Gastroesophageal sphincter (tissue), 4 donors: ENCODE data around the gene RNF126. TPM values are rescaled to one million over a fixed set of nuclear protein-coding genes. Genes with fewer than 3 reads are reported as not detected.
A peak's percentile ranks its signal among the peaks of the same experiment; 100 is the strongest.
"Not testable (repeated sequence)": the region's sequence is repeated elsewhere in the genome, so short reads cannot be mapped to it uniquely, and the experiment has no call there.

Source experiments
- ATAC-seq: fragments of 150-250 bp; one replicate; pipeline ENCODE4 v1.9.1; 2016; ENCODE audit warnings: mild to moderate bottlenecking, moderate library complexity
- H3K27ac ChIP-seq, 4 donors: fragments of 200-600 bp; sonication (generic) in 3 of 4; 1 replicate in 3 of 4; 2 replicates in 1 of 4; pipeline ENCODE4 v1.5.1; 2016 to 2019
- H3K27me3 ChIP-seq: fragments of 200-600 bp; sonication (generic); one replicate; pipeline ENCODE4 v1.5.1; 2019
- H3K36me3 ChIP-seq, 2 donors: fragments of 200-600 bp; sonication (generic); one replicate each; pipeline ENCODE4 v1.5.1; 2019; ENCODE audit warnings: control low read depth in 1 of 2
- H3K4me1 ChIP-seq, 3 donors: fragments of 200-600 bp; sonication (generic); 1 replicate in 2 of 3; 2 replicates in 1 of 3; pipeline ENCODE4 v1.5.1; 2016 to 2019; ENCODE audit warnings: control low read depth in 2 of 3
- H3K4me3 ChIP-seq, 2 donors: fragments of 200-600 bp; sonication (generic); one replicate each; pipeline ENCODE4 v1.5.1; 2019; ENCODE audit warnings: mild to moderate bottlenecking in 1 of 2, moderate library complexity in 1 of 2
- H3K9me3 ChIP-seq, 3 donors: fragments of 200-600 bp; sonication (generic); one replicate each; pipeline ENCODE4 v1.5.1; 2017 to 2019; ENCODE audit warnings: control low read depth in 2 of 3
- CTCF ChIP-seq, 4 experiments: fragments of 200-600 bp in 2 of 4; fragments of 450-650 bp in 2 of 4; sonication (generic) in 1 of 4; IDR thresholded peaks; one replicate each; pipeline ENCODE4 v1.5.1; 2017 to 2019; ENCODE audit warnings: antibody characterized with exemption in 4 of 4, mild to moderate bottlenecking in 2 of 4, moderate library complexity in 2 of 4
- EP300 ChIP-seq: sonication (generic); formaldehyde crosslinking; IDR thresholded peaks from one replicate; pipeline ENCODE4 v1.6.1; 2017; ENCODE audit warnings: antibody characterized with exemption, mild to moderate bottlenecking
- POLR2A ChIP-seq, 2 donors: fragments of 450-650 bp; IDR thresholded peaks; one replicate each; pipeline ENCODE4 v1.6.1; 2017; ENCODE audit warnings: antibody characterized with exemption in 2 of 2, mild to moderate bottlenecking in 2 of 2, moderate library complexity in 1 of 2
- POLR2AphosphoS5 ChIP-seq: sonication (generic); formaldehyde crosslinking; IDR thresholded peaks from one replicate; pipeline ENCODE4 v1.6.1; 2017; ENCODE audit warnings: antibody characterized with exemption
- WGBS, 2 donors: methylation state at CpG; one replicate each; pipeline ENCODE4 v1.1.5; 2018; ENCODE audit warnings: low coverage in 1 of 2; 5-methylcytosine and 5-hydroxymethylcytosine counted together
- total RNA-seq, 4 donors: library from RNA; depleted of rRNA; stranded (reverse); fragments of >200 nt; gene quantifications; one replicate each; pipeline ENCODE4 v1.1.0, GENCODE V29; 2016

The RNF126 gene
- total RNA-seq, 4 donors from 2014 or later, result 47.7 to 57.9 (median 52.0) TPM

GRCh38 chr19:608155-609003, 54.6 kb downstream of the RNF126 start:
- peak; percentile 18 for ATAC-seq
- WGBS, 2 donors, result 50 to 60% methylated on average over 1 to 7 of the region's 30 CpGs
- TF ChIP-seq POLR2AphosphoS5 (no peak), POLR2A (IDR thresholded peaks at IDR 0.05) (no peak), CTCF (IDR thresholded peaks at IDR 0.05) (no peak), EP300 (no peak)
- H3K36me3 ChIP-seq, result no peaks in the 10 kb centered on the region
- H3K4me1 ChIP-seq, result peaks cover 0 to 19% (median 4%) of the 10 kb centered on the region in 3 donors
- H3K9me3 ChIP-seq, result no peaks in the 10 kb centered on the region
- H3K27ac ChIP-seq, result no peak overlapping the region
- peaks cover 13% of the 10 kb centered on the region for H3K27me3 ChIP-seq
- H3K4me3 ChIP-seq, result no peak overlapping the region

DNA sequence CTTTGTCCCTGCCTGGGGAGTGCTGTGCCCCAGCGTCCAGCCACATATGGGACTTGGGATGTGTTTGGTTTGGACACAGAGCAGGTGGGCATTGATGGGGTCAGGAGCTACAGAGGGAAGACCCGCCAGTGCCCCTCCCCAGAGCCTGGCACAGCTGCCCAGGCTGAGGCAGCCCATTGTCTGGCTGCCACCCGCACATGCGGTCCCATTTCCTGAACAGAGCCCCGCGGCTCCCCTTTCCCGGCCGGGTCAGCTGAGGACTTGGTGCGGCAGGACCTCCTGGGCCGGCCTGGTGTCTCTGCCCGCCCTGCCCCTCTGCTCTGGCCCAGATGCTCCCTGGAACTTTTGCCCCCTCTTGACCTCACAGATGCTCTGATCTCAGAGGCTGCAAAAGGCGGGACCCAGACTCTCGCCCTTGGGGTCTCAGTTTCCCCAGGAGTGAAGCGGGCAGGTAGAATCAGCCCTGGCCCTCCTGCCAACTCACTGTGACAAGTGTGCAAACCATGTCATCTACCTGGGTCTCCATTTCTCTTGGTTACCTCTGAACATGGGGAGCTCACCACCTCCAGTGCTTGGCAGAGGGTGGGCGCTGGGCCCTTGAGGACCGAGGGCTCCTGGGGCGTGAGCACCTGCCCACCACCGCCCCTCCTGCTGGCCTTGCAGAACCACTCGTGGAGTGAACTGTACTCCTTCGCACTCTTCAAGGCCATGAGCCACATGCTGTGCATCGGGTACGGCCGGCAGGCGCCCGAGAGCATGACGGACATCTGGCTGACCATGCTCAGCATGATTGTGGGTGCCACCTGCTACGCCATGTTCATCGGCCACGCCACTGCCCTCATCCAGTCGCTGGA, 55.5 kb downstream of the RNF126 start:
- Histone ChIP-seq H3K4me3 (no peak overlapping the region), H3K4me1 (peaks cover 0 to 19% (median 4%) of the 10 kb centered on the region in 3 donors), H3K27me3 (peaks cover 18% of the 10 kb centered on the region), H3K36me3 (no peaks in the 10 kb centered on the region), H3K9me3 (no peaks in the 10 kb centered on the region), H3K27ac (no peak overlapping the region)
- WGBS, 2 donors, result 100% methylated on average over 1 of the region's 30 CpGs; no CpG with 5 or more reads in 1 of the 2 donors
- no peak for TF ChIP-seq EP300
- ATAC-seq, result no peak

DNA sequence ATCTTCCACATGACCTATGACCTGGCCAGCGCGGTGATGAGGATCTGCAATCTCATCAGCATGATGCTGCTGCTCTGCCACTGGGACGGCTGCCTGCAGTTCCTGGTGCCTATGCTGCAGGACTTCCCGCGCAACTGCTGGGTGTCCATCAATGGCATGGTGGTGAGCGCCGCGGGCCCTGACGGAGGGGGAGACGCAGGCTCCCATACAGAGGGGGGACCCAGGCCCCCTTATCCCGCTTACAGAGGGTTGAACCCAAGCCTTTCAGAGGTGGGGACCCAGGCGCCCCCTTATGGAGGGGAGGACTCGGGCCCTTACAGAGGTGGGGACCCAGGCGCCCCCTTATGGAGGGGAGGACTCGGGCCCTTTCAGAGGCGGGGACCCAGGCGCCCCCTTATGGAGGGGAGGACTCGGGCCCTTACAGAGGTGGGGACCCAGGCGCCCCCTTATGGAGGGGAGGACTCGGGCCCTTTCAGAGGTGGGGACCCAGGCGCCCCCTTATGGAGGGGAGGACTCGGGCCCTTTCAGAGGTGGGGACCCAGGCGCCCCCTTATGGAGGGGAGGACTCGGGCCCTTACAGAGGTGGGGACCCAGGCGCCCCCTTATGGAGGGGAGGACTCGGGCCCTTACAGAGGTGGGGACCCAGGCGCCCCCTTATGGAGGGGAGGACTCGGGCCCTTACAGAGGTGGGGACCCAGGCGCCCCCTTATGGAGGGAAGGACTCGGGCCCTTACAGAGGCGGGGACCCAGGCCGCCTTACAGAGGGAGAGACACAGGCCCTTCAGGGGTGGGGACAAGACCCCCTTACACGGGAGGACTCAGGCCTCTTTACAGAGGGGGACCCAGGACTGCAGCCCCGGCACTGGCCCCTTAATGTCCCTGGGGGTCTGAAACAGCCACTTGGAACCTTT, 57.7 kb downstream of the RNF126 start:
- 100% methylated on average over 1 of the region's 34 CpGs; no CpG with 5 or more reads in 1 of the 2 donors for WGBS, 2 donors
- not testable (repeated sequence) for H3K36me3 ChIP-seq, H3K4me3 ChIP-seq, ATAC-seq, H3K9me3 ChIP-seq, H3K27ac ChIP-seq
- Histone ChIP-seq H3K4me1 (peaks cover 0 to 10% (median 1%) of the 10 kb centered on the region in 3 donors), H3K27me3 (peaks cover 18% of the 10 kb centered on the region)

DNA sequence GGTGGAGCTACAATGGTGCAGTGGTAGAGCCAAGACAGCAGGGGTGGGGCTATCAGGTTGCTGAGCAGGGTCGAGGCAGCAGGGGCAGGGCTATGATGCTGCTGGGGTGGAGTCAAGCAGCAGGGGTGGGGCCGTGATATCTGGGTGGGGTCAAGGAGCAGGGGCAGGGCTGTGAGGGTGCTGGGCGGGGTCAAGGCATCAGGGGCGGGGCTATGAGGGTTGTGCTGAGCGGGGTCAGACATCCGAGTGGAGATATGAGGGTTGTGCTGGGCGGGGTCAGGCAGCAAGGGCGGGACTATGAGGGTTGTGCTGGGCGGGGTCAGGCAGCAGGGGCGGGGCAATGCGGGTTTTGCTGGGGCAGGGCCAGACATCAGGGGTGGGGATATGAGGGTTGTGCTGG, 58.7 kb downstream of the RNF126 start:
- H3K4me3 ChIP-seq, result no peak overlapping the region
- ATAC-seq, result no peak
- H3K36me3 ChIP-seq, result no peaks in the 10 kb centered on the region
- peaks cover 0 to 8% (median 0%) of the 10 kb centered on the region in 3 donors for H3K4me1 ChIP-seq
- WGBS, 2 donors, result 81 to 87% methylated on average over 5 to 6 of the region's 11 CpGs
- H3K9me3 ChIP-seq, result no peaks in the 10 kb centered on the region
- H3K27me3 ChIP-seq, result peaks cover 18% of the 10 kb centered on the region
- TF ChIP-seq POLR2A (IDR thresholded peaks at IDR 0.05) (no peak), EP300 (no peak), POLR2AphosphoS5 (no peak), CTCF (IDR thresholded peaks at IDR 0.05) (no peak)
- no peak overlapping the region for H3K27ac ChIP-seq

GRCh38 chr19:603779-604178, 59.2 kb downstream of the RNF126 start:
- ATAC-seq, H3K4me3 ChIP-seq, H3K36me3 ChIP-seq, H3K27ac ChIP-seq, H3K4me1 ChIP-seq, H3K9me3 ChIP-seq: not testable (repeated sequence)
- 89 to 100% methylated on average over 2 to 7 of the region's 20 CpGs for WGBS, 2 donors
- H3K27me3 ChIP-seq, result peaks cover 18% of the 10 kb centered on the region

- H3K4me1 ChIP-seq, H3K4me3 ChIP-seq, H3K36me3 ChIP-seq, H3K9me3 ChIP-seq, ATAC-seq, H3K27ac ChIP-seq: not testable (repeated sequence)
- whole genome bisulfite sequencing, 2 donors, result 100% methylated on average over 2 of the region's 13 CpGs; no CpG with 5 or more reads in 1 of the 2 donors
- peaks cover 18% of the 10 kb centered on the region for H3K27me3 ChIP-seq
These were observed 59.7 kb downstream of the RNF126 start for GRCh38 chr19:603302-603639.
